Measurements from ENCODE around the gene CCDC70.

CCDC70 gene

DNA sequence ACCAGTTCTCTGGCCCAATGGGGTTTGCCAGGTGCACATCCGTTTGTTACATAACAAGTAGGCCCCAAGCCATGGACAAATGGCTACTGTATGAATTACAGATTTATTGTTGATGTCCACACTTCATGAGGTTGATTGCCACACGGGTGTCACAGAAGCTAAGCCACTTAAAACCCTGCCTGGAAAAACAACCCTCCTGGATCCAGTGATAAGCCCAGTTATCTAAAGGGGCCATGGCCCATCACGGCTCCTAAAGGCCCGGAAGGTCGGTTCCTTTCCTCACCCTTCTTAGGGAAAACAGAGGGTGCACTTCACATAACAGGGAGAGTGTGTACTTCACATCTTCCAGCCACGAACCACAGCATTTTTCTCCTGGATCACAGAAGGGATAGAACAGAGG lies 20.9 kb upstream of the CCDC70 start:
- no peaks in the 10 kb centered on the region for H3K9me3 ChIP-seq (ENCODE audit: control insufficient read depth, low read length)
- H3K27me3 ChIP-seq (ENCODE audit: control insufficient read depth, insufficient read depth, low read length, poor library complexity, severe bottlenecking): no peaks in the 10 kb centered on the region
- 93 to 96% methylated on average over 6 of the region's 6 CpGs for WGBS, 2 experiments
- no peaks in the 10 kb centered on the region for H3K36me3 ChIP-seq (ENCODE audit: control insufficient read depth, insufficient read depth, low read length)
- H3K4me3 ChIP-seq (ENCODE audit: insufficient read depth, low read depth, low read length): no peak overlapping the region
- H3K4me1 ChIP-seq (ENCODE audit: control insufficient read depth, insufficient read depth, low read length): no peaks in the 10 kb centered on the region
- H3K27ac ChIP-seq (ENCODE audit: insufficient read depth, low read depth, low read length, poor library complexity, severe bottlenecking): no peak overlapping the region

DNA sequence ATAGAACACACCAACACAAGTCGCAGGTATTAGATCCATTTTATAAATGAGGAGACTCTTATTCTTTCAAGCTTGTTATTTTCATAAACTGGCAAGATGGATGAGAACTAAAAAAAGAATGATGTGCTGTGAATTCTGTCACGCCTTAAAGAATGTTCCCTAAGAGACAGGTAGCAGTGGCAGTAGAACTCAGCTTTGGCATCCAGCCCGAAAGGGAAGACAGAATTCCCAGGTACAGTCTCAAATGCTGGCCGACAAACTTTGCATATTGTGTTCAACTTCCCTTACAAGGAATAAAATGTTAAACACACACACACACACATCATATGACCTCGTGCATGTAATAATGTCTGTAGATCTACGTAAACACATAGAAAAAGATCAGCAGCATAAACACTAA lies 20.0 kb upstream of the CCDC70 start:
- WGBS, 2 experiments: 90 to 91% methylated on average over 4 to 6 of the region's 6 CpGs
- H3K4me1 ChIP-seq (ENCODE audit: control insufficient read depth, insufficient read depth, low read length): no peaks in the 10 kb centered on the region

DNA sequence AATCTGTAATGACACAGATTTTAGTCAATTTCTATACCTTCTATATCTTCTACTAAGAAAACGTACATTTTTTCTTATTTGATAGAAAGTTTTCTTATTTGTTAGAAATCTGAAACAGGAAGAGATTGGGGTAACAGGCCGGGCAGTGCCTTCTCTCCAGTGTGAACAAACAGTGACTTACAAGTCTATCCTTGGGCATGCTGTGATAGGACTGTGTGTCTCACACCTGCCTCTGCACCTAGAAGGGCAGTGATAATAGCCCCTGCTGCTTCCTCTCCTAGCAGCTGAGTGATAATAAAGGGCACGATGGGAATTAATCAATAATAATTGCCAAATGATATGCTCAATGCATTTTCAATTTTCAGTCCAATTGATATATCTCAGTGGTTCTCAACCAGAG lies 18.2 kb upstream of the CCDC70 start:
- Histone ChIP-seq H3K27me3 (ENCODE audit: control insufficient read depth, insufficient read depth, low read length, poor library complexity, severe bottlenecking) (no peaks in the 10 kb centered on the region), H3K27ac (ENCODE audit: insufficient read depth, low read depth, low read length, poor library complexity, severe bottlenecking) (no peak overlapping the region), H3K36me3 (ENCODE audit: control insufficient read depth, insufficient read depth, low read length) (no peaks in the 10 kb centered on the region), H3K4me1 (ENCODE audit: control insufficient read depth, insufficient read depth, low read length) (no peaks in the 10 kb centered on the region), H3K4me3 (ENCODE audit: insufficient read depth, low read depth, low read length) (no peak overlapping the region), H3K9me3 (ENCODE audit: control insufficient read depth, low read length) (no peaks in the 10 kb centered on the region)
- 50 to 71% methylated on average over 2 to 3 of the region's 3 CpGs for WGBS, 2 experiments

More for the DNA sequence above, 20.0 kb upstream of the CCDC70 start:
- Histone ChIP-seq H3K27ac (ENCODE audit: insufficient read depth, low read depth, low read length, poor library complexity, severe bottlenecking) (no peak overlapping the region), H3K36me3 (ENCODE audit: control insufficient read depth, insufficient read depth, low read length) (no peaks in the 10 kb centered on the region), H3K4me3 (ENCODE audit: insufficient read depth, low read depth, low read length) (no peak overlapping the region), H3K9me3 (ENCODE audit: control insufficient read depth, low read length) (no peaks in the 10 kb centered on the region), H3K27me3 (ENCODE audit: control insufficient read depth, insufficient read depth, low read length, poor library complexity, severe bottlenecking) (no peaks in the 10 kb centered on the region)

DNA sequence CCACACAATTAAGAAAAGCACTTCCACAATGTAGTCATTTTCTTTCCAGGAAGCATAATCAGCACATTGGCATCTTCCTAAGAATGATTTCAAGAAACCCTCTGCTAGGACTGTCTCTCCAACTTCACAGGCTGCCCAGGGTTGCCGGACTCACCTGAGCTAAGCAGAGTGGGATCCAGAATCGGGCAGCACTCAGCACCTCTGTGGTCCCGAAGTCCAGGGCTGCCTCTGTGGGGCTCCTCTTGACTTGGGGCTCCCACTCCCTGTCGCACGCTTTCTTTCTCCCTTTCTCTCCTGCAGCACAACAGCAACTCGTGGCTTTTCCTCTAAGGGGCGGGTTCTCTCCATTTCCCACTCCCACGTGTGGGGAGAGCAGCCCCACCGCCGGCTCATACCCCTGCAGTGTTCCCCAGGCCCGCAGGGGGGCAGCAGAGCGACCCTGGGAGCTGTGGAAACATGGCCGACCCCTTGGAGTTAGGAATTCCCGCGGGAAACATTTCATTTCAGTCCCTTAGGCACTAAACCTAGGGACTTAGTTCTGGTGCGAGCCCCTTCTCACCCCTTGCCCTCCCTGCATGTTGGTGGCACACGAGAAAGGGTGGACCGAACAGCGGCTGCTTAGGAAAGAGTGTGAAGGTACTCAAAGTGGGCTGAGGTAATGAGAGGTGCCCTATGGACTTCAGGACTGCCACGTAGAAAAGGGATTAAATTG lies 16.8 kb upstream of the CCDC70 start, which contains the start of gene TMEM272:
TSS of gene TMEM272 (minus strand) at position 316 of the 712 bp plus-strand sequence. CDS start 6,647 bp downstream, outside the sequence.
- Histone ChIP-seq H3K27ac (ENCODE audit: insufficient read depth, low read depth, low read length, poor library complexity, severe bottlenecking) (no peak within 1 kb of the TSS), H3K27me3 (ENCODE audit: control insufficient read depth, insufficient read depth, low read length, poor library complexity, severe bottlenecking) (no peaks in the 10 kb centered on the region), H3K4me1 (ENCODE audit: control insufficient read depth, insufficient read depth, low read length) (no peaks in the 10 kb centered on the region), H3K9me3 (ENCODE audit: control insufficient read depth, low read length) (no peaks in the 10 kb centered on the region), H3K36me3 (ENCODE audit: control insufficient read depth, insufficient read depth, low read length) (no peaks in the 10 kb centered on the region), H3K4me3 (ENCODE audit: insufficient read depth, low read depth, low read length) (no peak within 1 kb of the TSS)
- WGBS, 2 experiments: 51 to 53% methylated on average over 20 of the region's 20 CpGs

DNA sequence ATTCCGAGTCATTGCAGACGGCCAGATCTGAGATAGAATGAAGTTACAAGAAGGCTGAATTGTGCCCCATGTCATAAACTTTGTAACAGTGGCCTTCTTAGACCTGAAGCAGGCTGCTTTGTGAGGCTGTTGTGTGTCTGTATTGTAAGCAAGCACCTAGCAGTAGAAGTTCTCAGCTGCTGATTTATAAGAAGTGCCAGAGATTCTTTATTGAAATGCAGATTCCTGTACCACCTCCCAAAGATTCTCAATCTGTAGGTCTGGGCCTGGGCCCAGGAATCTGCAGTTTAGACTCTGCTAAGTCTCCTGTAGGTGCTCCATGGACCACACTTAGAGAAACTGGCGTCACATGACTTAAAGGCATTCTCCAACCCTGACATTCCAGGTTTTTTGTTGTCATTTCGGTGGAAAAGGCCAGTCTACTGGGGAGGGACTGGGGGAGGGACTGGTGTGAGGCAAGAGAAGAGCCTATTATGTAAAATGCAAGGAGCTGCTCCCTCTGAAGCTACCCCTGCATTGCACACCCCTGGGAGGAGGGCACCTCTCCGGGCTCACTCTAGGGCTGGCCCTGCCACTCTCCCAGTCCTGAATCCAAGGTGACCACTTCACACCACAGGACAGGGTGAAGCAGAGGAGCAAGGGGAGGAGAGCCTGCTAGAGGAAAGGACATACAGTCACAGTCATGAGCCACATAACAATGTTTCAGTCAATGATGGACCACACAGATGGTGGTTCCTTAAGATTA lies 16.0 kb upstream of the CCDC70 start:
- H3K27me3 ChIP-seq (ENCODE audit: control insufficient read depth, insufficient read depth, low read length, poor library complexity, severe bottlenecking): no peaks in the 10 kb centered on the region
- no peak overlapping the region for H3K27ac ChIP-seq (ENCODE audit: insufficient read depth, low read depth, low read length, poor library complexity, severe bottlenecking)
- no peaks in the 10 kb centered on the region for H3K9me3 ChIP-seq (ENCODE audit: control insufficient read depth, low read length)
- no peak overlapping the region for H3K4me3 ChIP-seq (ENCODE audit: insufficient read depth, low read depth, low read length)
- H3K36me3 ChIP-seq (ENCODE audit: control insufficient read depth, insufficient read depth, low read length): no peaks in the 10 kb centered on the region
- 72 to 80% methylated on average over 4 to 5 of the region's 5 CpGs for whole genome bisulfite sequencing, 2 experiments
- H3K4me1 ChIP-seq (ENCODE audit: control insufficient read depth, insufficient read depth, low read length): no peaks in the 10 kb centered on the region

DNA sequence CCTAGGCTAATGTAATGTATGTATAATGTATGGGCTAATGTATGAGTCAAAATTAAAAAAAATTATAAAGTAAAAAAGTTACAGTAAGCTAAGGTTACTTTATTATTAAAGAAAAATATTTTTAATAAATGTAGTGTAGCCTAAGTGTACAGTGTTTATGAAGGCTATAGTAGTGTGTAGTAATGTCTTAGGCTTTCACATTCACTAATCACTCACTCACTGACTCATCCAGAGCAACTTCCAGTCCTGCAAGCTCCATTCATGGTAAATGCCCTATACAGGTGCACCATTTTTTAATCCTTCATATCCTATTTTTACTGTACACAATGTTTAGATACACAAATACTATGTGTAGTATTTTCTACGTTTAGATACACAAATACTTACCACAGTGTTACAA lies 15.0 kb upstream of the CCDC70 start:
- Histone ChIP-seq H3K4me3 (ENCODE audit: insufficient read depth, low read depth, low read length) (no peak overlapping the region), H3K27me3 (ENCODE audit: control insufficient read depth, insufficient read depth, low read length, poor library complexity, severe bottlenecking) (no peaks in the 10 kb centered on the region), H3K36me3 (ENCODE audit: control insufficient read depth, insufficient read depth, low read length) (no peaks in the 10 kb centered on the region), H3K4me1 (ENCODE audit: control insufficient read depth, insufficient read depth, low read length) (no peaks in the 10 kb centered on the region), H3K9me3 (ENCODE audit: control insufficient read depth, low read length) (no peaks in the 10 kb centered on the region), H3K27ac (ENCODE audit: insufficient read depth, low read depth, low read length, poor library complexity, severe bottlenecking) (no peak overlapping the region)
- WGBS, 2 experiments: 89 to 100% methylated on average over 1 of the region's 1 CpG

DNA sequence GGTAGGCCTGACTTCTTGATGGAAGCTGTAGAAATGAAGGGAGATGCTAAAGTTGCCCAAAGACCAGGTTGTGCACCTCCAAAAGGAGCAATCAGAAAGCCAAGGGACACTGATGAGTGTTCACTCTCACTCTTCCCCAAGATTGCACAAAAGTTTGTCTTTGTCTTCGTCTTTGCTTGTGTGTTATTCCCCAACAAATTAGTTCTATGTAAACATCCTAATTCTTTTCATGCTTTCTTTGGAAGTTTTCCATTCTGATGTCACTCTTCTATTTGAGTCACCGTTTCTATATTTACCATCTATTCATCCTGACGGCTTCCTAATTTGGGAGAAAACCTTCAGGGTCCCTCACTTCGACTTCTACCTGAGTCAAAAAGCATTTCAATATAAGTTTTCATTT lies 13.1 kb upstream of the CCDC70 start:
- no peak overlapping the region for H3K27ac ChIP-seq (ENCODE audit: insufficient read depth, low read depth, low read length, poor library complexity, severe bottlenecking)
- H3K4me1 ChIP-seq (ENCODE audit: control insufficient read depth, insufficient read depth, low read length): no peaks in the 10 kb centered on the region
- H3K36me3 ChIP-seq (ENCODE audit: control insufficient read depth, insufficient read depth, low read length): no peaks in the 10 kb centered on the region
- 87 to 90% methylated on average over 4 of the region's 4 CpGs for WGBS, 2 experiments
- no peaks in the 10 kb centered on the region for H3K27me3 ChIP-seq (ENCODE audit: control insufficient read depth, insufficient read depth, low read length, poor library complexity, severe bottlenecking)
- no peaks in the 10 kb centered on the region for H3K9me3 ChIP-seq (ENCODE audit: control insufficient read depth, low read length)
- no peak overlapping the region for H3K4me3 ChIP-seq (ENCODE audit: insufficient read depth, low read depth, low read length)

DNA sequence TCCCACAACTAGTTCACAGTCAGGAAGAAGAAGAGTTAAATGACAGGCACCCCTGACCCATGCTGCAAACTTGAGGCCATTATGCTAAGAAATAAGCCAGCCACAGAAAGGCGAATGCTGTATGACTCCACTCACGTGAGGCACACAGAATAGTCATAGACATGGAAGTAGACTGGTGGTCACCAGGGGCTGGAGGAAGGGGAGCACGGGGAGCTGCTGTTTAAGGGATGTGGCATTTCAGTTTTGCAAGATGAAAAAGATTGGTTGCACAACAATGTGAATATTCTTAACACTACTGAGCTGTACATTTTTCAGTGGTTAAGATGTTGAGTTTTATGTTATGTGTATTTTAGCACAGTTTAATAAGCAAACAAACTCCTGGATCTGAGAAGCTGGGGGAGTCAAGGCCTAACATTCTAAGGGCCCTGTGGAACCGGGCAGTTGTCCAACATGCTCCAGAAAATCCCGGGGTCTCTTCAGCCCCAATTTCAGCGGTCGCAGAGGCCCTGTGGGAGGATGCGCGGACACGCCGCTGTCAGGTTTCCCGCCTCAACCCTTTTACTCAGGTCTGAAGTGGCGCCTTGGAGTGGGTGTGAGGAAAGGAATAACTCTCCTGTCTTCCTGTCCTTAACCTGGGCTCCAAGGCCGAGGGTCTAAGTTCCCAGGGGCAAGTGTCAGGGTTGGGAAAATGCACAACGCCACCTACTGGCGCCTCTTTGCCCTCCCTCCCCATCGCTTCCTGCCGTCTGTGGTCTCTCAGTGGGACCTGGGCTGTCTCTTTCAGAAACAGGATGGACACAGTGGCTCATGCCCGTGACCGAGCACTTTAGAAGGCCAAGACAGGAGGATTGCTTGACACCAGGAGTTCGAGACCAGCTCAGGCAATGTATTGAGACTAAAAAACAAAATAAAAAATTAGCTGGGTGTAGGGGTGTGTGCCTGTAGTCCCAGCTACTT lies 12.3 kb upstream of the CCDC70 start:
- Histone ChIP-seq H3K9me3 (ENCODE audit: control insufficient read depth, low read length) (no peaks in the 10 kb centered on the region), H3K27me3 (ENCODE audit: control insufficient read depth, insufficient read depth, low read length, poor library complexity, severe bottlenecking) (no peaks in the 10 kb centered on the region), H3K27ac (ENCODE audit: insufficient read depth, low read depth, low read length, poor library complexity, severe bottlenecking) (no peak overlapping the region), H3K4me1 (ENCODE audit: control insufficient read depth, insufficient read depth, low read length) (no peaks in the 10 kb centered on the region), H3K4me3 (ENCODE audit: insufficient read depth, low read depth, low read length) (no peak overlapping the region), H3K36me3 (ENCODE audit: control insufficient read depth, insufficient read depth, low read length) (no peaks in the 10 kb centered on the region)
- WGBS, 2 experiments: 53 to 56% methylated on average over 21 of the region's 21 CpGs

DNA sequence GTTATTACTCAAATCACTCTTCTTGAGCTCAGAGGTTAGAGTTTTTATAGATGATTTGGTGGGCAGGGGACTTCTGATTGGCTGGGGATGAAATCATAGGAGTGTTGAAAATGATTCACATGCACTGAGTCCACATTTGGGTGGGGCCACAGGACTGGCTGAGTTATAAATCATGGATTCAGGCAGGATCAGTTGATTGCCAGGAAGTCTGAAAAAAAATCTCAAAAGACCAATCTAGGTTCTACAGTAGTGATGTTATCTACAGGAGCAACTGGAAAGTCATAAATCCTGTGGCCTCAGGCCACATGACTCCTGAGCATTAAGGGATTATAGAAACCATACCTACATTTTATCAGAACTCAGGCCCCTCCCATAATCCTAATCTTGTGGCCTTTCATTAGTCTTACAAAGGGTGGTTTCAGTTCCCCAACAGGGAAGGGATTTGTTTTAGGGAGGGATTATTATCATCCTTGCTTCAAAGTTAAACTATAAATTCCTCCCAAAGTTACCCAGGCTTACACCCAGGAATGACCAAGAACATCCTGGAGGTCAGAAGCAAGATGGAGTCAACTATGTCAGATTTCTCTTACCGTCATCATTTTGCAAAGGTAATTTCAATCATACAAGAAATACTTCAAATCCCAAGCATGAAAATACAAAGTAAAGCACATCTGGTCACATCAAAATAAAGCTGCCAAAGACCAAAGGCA lies 5.6 kb upstream of the CCDC70 start:
- Histone ChIP-seq H3K4me3 (ENCODE audit: insufficient read depth, low read depth, low read length) (no peak overlapping the region), H3K27me3 (ENCODE audit: control insufficient read depth, insufficient read depth, low read length, poor library complexity, severe bottlenecking) (no peaks in the 10 kb centered on the region), H3K27ac (ENCODE audit: insufficient read depth, low read depth, low read length, poor library complexity, severe bottlenecking) (no peak overlapping the region), H3K9me3 (ENCODE audit: control insufficient read depth, low read length) (no peaks in the 10 kb centered on the region), H3K36me3 (ENCODE audit: control insufficient read depth, insufficient read depth, low read length) (no peaks in the 10 kb centered on the region), H3K4me1 (ENCODE audit: control insufficient read depth, insufficient read depth, low read length) (no peaks in the 10 kb centered on the region)
- 92 to 97% methylated on average over 1 of the region's 1 CpG for WGBS, 2 experiments

Measured in ectodermal cell (in vitro differentiated cells).